GM19452 (cell line): Measurements from ENCODE around the gene PXDC1.

Source experiments
- ATAC-seq: cut with Tn5 transposase; IDR thresholded peaks from one replicate; pipeline ENCODE4 v1.9.1; 2021; ENCODE audit not compliant: unreplicated experiment

PXDC1 gene

GRCh38 chr6:3751077-3751729, at the start of gene PXDC1:
TSS of gene PXDC1 (minus strand) at chr6:3751713. CDS start at chr6:3751531, 182 bp downstream.
- peak; percentile 18 for ATAC-seq

- no peak for ATAC-seq
Measured at GRCh38 chr6:3800850-3801591, 49.5 kb upstream of the PXDC1 start.

GRCh38 chr6:3799719-3800118, 48.2 kb upstream of the PXDC1 start:
- ATAC-seq, result no peak

DNA sequence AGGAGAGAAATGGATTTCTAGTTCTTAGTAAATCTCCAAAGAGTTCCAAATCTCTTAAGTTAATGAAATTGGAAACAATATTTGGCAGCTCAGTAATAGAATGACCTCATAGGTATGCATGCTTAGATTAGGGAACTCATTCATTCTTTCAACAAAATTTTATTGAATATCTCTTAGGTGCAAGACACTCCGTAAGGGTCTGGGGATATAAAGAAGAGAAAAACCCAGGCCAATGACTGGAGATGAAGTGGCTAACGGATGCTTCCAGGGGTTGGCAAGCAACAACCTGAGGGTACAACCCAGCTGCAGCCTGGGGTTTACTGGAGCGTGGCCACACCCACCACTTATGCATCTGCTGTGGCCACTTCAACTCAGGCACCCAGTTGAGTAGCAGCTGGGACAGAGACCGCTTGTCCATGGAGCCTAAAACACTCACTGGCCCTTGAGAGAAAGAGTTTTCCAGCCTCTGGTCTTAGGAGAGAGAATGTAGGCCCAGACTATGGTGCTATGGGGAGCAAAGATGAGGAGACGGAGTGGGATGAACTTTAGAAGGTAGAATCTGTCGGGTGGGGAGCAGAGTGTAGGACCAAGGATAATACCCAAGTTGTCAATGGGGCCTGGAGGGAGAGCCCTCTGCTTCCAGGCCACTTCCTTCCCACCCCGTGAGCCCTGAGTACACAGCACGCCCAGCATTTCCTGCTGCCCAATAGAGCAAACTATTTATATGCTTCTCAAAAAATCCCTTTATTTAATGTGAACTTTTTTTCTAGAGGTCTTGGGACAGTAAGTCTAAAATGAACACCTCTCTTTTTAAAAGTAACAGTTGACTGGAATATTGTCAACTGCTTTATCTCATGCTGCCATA, 46.8 kb upstream of the PXDC1 start:
- ATAC-seq, result no peak

DNA sequence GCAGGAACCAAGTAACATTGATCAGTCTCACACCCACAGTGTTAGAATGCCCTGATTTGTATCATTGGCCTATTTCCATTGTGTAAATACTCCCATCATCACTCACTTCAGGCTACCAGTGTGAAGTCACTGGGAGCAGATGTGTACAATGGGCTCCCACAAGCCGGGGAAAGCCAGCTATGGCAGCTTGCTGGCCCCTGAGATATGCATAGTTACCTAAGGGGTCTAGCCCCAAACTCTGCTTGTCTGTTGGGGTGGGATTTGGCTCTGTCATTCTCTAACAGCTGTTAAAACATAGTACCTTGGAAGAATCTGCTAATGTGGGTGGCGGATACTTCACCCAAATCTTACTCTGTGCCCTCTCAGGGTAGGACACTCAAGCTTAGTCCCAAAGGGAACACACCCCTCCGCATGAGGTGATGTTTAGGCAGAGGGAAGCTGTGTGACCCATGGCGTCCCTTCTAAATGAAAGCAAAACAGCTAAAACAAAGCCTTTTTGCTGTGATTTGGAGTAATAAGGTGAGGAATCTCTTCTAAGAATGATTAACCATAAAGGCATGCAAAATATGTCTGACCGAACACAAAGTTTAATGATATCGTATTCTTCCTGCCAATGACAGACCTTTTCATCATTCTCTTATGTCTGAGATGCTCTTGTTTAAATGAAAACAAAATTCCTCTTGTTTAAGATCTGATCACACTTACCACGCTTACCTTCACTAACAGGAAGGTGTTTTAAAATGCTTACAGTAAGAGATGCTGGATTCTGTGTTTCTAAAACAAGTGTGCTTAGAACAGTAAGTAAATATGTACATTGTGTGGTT, 45.9 kb upstream of the PXDC1 start:
- ATAC-seq, result no peak

DNA sequence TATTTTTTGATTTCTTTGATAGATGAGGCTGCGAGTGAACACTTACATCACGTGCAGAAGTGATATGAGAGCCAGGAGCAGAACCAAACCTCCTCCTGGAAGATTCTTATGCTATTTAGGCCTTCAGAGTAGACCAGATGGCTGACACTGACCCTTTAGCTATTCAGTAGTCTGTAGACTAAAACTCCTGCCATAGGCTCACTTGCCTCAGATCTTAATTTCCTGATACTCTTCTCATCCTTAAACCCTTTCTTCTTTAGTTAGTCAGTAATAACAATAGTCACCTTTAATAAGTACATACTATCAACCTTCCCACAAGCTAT, 45.2 kb upstream of the PXDC1 start:
- ATAC-seq, result no peak

DNA sequence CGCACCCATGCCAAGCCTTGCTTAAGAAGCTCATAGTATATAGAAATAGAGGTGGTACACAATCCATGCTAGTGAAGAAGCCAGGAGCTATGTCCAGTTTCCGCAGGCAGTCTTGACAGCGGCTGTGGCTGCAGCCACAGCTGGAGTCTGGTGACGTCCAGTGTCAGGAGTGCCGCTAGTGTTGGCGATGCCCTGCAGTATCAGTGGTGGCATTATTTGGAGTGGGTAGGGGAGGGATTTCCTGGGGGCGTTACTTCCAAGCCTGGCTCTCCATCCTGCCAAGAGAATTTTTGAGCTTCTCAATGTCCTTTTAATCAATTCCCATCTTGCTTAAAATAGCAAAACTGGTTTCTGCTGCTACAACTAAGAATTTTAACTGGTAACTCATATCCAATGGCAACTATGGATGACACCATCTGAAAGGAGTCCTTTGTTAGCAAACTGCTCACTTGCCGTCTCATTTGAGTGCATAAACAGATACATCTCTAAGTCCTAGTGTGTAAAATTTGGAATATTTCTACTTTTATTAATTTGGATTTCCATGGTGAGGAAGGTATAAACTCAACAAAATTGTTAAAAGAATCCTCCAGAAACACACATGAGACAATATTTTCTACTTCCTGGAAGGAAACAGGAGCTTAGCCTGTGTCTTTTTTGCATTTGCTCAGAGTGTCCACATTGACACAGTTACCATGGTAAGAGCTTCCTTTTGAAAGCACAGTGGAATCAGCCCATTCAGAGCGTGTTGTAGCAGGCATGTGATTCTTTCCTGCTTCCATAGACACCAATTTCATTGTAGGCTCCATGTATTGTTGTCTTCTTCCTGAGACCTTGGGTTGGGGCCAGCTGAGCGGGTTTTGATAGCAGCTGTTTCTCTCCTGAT, 44.6 kb upstream of the PXDC1 start:
- no peak for ATAC-seq

GRCh38 chr6:3794092-3794491, 42.6 kb upstream of the PXDC1 start:
- ATAC-seq, result peak; percentile 62

DNA sequence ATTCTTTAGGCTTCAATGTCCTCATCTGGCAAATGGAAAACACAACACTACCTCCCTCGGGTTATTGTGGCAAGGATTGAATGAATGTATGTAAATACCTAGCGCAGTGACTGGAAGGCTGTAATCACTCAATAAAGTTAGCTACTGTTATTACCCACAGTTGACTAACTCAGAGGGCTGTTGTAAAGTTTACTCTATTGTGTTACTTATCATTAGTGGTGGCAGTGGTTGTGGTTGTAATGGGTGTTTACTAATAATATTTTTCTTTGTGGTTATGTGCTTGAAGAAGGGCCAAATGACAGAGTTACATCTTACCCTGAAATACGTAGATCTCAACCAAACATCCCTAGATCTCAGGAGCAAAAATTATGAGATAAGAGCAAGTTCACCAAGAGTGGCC, 42.0 kb upstream of the PXDC1 start:
- ATAC-seq, result no peak

GRCh38 chr6:3791526-3792203, 40.2 kb upstream of the PXDC1 start:
- ATAC-seq, result no peak

- no peak for ATAC-seq
Measured at GRCh38 chr6:3789896-3790558, 38.5 kb upstream of the PXDC1 start.

- ATAC-seq, result no peak
Measured at GRCh38 chr6:3789018-3789895, 37.7 kb upstream of the PXDC1 start.

GRCh38 chr6:3788408-3789017, 37.0 kb upstream of the PXDC1 start:
- ATAC-seq, result no peak

DNA sequence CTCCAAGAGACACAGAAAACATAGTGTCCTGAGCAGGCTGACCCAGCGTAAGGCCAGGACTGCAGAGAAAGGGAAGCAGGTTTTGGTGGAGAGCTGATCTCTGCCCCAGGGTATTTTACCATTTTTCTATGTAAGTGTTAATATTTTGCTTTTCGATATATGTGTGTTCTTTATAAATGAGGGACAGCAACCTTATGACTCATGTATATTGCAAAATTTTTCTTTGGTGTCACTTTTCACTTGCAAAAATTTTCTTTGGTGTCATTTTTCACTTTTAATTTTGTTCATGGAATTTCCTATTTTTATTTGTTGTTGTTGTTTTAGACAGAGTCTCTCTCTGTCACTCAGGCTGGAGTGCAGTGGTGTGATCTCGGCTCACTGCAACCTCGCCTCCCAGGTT, 34.6 kb upstream of the PXDC1 start:
- ATAC-seq, result no peak

DNA sequence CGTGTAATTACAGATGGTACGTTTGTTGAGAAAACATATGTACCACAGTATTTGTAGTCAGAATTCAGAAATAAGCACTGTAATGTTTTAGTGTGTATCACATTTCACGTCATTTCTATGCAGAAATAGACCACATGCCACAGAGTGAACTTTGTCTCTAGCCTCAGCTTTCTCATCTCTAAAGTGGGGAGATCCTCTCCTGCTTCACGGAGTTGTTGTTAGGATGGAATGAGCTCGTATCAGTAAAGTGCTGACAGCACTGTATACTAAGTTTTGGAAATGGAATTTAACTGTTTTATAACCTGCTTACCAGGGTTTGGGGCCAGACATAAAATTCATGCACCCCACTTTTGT, 34.2 kb upstream of the PXDC1 start:
- no peak for ATAC-seq

- no peak for ATAC-seq
Measured at GRCh38 chr6:3784885-3785744, 33.6 kb upstream of the PXDC1 start.

GRCh38 chr6:3784423-3784822, 32.9 kb upstream of the PXDC1 start:
- no peak for ATAC-seq
